NCI-H510A treated with DMSO at 0.1 percent for 48 hours (cell line): ENCODE results near the gene NUP133.
"Not testable (repeated sequence)": the region's sequence is repeated elsewhere in the genome, so short reads cannot be mapped to it uniquely, and the experiment has no call there.

Experiments
- DNase-seq: peaks from one replicate; lab custom pipeline; 2025; lab: John Stamatoyannopoulos, UW

Gene NUP133

GRCh38 chr1:229509576-229509975, 1.4 kb upstream of the NUP133 start:
- DNase-seq: no peak

- peak; percentile 43 for DNase-seq
Measured at GRCh38 chr1:229508823-229509337, 739 bp upstream of the NUP133 start.

GRCh38 chr1:229507502-229507901, 639 bp downstream of the NUP133 start:
- DNase-seq: no peak

GRCh38 chr1:229506633-229507032, 1.5 kb downstream of the NUP133 start:
- no peak for DNase-seq

GRCh38 chr1:229495782-229496181, 12.4 kb downstream of the NUP133 start:
- no peak for DNase-seq

DNA sequence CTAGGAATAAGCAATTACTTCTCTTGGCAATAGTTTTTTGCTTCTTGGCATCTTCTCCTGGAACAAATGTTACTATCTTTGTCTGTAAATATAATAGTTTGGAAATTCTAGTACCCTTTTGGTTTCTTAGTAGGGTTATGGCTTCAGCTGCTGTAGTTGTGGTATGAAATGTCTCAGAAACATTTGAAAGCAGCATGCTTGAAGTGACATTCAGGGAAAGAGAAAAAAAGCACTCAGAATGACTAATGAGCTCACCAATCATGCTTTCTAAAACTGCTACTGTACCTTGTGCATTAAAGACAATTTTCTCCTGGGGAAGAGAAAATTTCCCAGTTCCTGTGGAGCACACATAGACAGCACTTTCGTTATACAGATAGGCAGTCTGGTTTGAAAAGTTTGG, 21.0 kb downstream of the NUP133 start:
- no peak for DNase-seq

DNA sequence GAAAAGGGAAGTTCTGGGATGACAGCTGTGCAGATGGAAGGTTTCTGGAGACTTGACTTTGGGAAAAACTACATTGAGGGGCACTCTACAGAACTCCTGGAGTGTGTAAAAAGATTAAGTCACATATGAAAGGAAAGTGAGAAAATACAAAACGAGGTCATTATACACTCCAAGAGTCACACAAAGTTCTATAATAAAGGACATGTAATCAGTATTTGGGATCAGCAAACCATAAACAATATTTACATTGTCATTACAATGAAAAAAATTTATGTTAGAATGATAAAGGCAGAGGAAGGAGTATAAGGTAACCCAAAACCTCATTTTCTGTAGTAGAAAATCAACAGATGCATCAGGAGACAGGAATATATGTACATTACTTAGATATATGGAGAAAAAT, 22.8 kb downstream of the NUP133 start:
- no peak for DNase-seq

DNA sequence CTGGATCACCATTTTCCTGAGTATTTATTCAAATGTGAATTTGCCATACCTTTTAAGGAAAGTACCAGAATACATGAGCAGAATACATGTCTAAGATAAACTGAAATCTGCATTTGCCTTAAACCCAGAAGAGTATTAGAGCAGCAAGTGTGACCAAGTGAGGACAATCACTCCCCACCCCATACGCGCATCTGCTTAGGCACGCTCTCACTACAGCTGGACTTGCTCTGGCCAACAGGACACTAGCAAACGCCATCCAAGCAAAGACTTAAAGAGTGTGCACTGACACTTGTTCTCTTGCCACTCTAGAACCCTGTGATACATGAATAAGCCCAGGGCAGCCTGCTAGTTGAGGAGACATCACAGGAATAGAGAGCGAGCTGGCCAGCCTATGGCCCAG, 25.6 kb downstream of the NUP133 start:
- no peak for DNase-seq

- no peak for DNase-seq
Measured at GRCh38 chr1:229480495-229480894, 27.6 kb downstream of the NUP133 start.

- DNase-seq: no peak
Measured at GRCh38 chr1:229479660-229480399, 28.3 kb downstream of the NUP133 start.

GRCh38 chr1:229478852-229479251, 29.3 kb downstream of the NUP133 start:
- DNase-seq: no peak

DNA sequence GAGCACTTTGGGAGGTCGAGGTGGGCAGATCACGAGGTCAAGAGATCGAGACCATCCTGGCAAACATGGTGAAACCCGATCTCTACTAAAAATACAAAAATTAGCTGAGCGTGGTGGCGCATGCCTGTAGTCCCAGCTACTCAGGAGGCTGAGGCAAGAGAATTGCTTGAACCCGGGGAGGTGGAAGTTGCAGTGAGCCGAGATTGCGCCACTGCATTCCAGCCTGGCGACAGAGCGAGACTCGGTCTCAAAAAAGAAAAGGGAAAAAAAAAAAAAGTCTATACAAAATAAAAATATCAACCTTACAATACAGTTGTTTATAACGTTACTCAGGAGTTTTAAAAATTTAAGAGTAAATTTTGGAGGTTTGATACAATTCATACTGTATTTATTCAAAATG, 32.3 kb downstream of the NUP133 start:
- not testable (repeated sequence) for DNase-seq

- no peak for DNase-seq
Measured at GRCh38 chr1:229474509-229474908, 33.6 kb downstream of the NUP133 start.

DNA sequence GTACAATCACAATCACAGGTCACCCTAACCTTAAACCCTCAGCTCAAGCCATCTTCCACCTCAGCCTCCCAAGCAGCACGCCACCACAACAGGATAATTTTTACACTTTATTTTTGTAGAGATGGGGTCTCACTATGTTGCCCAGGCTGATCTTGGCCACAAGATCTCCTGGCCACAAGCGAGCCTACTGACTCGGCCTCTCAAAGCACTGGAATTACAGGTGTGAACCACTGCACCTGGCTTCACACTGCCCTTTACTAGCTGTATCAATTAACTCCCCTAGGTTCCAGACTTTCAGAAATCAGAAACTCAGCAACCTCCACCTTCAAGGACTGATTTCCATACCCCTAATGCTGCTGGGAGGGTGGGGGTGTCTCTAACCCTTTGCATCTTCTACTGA, 37.0 kb downstream of the NUP133 start:
- no peak for DNase-seq

DNA sequence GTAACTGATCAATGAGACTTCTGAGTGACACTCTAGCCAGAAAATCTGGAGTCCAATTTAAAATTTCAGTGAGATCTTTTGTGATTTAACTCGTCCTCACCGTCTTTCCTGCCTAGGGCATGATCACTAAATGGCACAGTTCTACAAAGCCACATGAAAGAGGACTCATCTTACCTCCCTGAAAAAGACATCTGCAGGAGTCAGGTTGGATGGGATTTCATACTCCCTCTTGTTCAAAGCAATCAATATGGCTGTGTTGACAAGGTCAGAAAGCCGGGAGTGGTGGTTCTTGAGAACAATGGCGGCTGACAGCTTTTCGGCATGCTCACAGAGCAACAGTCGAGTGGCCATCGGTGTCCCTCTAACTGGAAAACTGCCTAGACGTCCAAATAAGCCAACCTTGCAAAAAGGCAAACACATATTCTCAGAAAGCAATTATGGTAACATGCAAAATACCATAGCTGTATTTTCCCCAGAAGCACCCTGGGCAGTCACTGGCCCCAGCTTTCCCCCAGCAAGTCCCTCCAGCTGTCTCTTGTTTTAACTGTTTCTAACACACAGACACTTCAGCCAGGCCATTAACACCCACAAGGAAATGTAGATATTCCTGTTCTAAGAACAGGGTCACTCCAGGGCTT, 37.6 kb downstream of the NUP133 start:
- DNase-seq: no peak

GRCh38 chr1:229466887-229467286, 41.3 kb downstream of the NUP133 start:
- no peak for DNase-seq

DNA sequence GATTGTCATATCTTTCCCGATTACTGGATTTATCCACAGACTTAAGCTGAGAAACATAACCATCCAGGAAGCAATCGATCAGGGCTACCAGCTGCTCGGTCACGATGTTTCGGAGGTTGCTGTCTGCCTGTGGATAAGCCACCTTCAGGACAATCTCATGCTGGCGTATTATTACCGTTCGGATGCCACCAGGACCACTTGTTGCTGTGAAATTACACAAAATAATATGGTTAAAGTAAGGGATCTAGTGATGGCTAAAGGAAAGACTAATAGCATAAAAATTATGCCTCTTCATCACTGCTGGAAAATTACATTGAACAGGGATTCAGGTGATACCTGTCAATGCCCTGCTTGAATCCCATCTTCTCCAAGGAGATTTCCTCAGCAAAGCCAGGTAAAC, 43.5 kb downstream of the NUP133 start:
- DNase-seq: no peak

GRCh38 chr1:229461032-229461668, 47.0 kb downstream of the NUP133 start:
- no peak for DNase-seq

- DNase-seq: no peak
Measured at GRCh38 chr1:229459815-229460214, 48.3 kb downstream of the NUP133 start.

DNA sequence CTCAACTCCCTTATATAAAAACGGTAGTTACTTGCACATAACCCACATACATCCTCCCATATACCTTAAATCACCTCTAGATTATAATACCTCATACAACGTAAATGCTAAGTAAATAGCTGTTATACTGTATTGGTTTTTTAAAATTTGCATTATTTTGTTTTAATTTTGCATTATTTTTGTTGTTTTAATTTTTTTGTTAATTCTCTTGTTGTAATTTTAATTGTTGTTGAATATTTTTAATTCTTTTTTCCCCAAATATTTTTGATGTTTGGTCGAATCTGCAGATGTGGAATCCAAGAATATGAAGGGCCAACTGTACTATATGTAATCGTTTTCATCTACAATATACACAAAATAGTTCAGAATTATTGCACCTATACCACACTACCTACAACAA, 50.7 kb downstream of the NUP133 start:
- DNase-seq: no peak

DNA sequence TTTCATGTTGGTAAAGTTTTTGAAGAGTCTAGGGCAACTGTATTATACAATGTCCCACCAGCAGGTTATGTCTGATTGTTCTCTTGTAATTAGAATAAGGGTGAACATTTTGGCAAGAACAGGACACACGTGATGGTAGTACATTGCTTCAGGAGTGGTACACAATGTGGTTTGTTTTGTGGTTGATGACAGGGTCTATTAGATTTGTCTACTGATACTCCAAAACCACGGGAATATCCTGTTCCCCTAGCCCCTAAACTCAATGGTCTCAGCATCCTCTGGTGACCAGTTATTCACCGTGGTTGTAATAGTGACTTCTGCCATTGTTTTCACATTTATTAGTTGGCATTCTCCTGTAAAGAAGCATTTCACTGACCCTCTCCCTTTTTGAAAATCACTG, 52.1 kb downstream of the NUP133 start:
- DNase-seq: no peak

DNA sequence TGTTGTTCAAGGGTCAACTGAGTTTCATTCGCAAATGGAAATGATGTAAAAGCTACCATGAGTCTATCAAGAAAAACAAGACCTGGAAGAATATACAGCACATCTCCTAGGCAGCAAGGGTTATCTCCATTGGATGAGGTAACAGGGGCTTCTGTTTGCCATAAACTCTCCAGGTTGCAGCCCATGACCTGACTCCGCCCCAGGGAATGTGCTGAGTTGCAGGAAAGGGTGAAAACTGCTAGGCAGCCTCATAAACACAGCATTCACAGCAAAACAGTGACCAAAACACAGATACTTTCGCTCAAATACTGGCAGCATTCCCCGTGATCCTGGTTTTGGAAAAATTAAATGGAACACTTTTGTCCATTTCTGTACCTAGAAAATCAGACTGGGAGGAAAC, 54.1 kb downstream of the NUP133 start:
- DNase-seq: no peak
